ENCODE results near the gene CAMTA2. TPM values are rescaled to one million over a fixed set of nuclear protein-coding genes. Genes with fewer than 3 reads are reported as not detected.

Gene CAMTA2
- total RNA-seq, 6 experiments from 2014 or later, result 48.9 to 60.8 (median 54.1) TPM

- Mint-ChIP-seq H3K9me3 (no peaks in the 10 kb centered on the region), H3K36me3 (ENCODE audit: low read depth) (peaks cover 50% of the 10 kb centered on the region)
These were observed 26.9 kb upstream of the CAMTA2 start for GRCh38 chr17:5014357-5014756.

DNA sequence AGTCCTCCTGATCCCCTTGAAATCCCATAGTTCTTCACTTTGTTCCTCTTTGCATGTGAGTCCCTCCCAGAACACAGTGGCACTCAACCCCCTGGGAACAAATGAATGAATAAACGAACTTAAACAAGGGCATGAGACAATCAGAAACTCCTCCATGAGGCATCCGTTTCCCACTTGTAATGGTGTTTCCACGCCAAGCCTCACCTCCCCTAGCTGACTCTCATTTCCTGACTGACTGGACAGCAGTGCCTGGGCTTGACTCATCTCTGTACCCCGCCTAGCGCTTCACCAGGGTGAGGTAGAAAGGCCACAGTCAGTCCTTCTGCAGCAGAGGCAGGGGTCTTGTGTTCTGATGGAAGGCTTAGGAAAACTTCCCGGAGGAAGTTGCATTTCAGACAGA, 24.5 kb upstream of the CAMTA2 start:
- TF ChIP-seq, protein P1, sequence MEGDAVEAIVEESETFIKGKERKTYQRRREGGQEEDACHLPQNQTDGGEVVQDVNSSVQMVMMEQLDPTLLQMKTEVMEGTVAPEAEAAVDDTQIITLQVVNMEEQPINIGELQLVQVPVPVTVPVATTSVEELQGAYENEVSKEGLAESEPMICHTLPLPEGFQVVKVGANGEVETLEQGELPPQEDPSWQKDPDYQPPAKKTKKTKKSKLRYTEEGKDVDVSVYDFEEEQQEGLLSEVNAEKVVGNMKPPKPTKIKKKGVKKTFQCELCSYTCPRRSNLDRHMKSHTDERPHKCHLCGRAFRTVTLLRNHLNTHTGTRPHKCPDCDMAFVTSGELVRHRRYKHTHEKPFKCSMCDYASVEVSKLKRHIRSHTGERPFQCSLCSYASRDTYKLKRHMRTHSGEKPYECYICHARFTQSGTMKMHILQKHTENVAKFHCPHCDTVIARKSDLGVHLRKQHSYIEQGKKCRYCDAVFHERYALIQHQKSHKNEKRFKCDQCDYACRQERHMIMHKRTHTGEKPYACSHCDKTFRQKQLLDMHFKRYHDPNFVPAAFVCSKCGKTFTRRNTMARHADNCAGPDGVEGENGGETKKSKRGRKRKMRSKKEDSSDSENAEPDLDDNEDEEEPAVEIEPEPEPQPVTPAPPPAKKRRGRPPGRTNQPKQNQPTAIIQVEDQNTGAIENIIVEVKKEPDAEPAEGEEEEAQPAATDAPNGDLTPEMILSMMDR (IDR thresholded peaks at IDR 0.05), result no peak
- H3K4me3 Mint-ChIP-seq, result no peak overlapping the region
- peaks cover 64% of the 10 kb centered on the region for H3K36me3 Mint-ChIP-seq (ENCODE audit: low read depth)
- no peaks in the 10 kb centered on the region for H3K9me3 Mint-ChIP-seq
- H3K27me3 Mint-ChIP-seq (ENCODE audit: insufficient read depth), result peaks cover 2% of the 10 kb centered on the region
- H3K27ac Mint-ChIP-seq, result peak overlapping the region; percentile 81
- peak; percentile 44 for DNase-seq
- H3K4me1 Mint-ChIP-seq (ENCODE audit: low read depth), result peaks cover 17% of the 10 kb centered on the region

More at GRCh38 chr17:5014357-5014756, 26.9 kb upstream of the CAMTA2 start:
- H3K4me3 Mint-ChIP-seq, result no peak overlapping the region
- DNase-seq, result no peak
- TF ChIP-seq, protein P1 (IDR thresholded peaks at IDR 0.05), result no peak
- no peak overlapping the region for H3K27ac Mint-ChIP-seq
- peaks cover 17% of the 10 kb centered on the region for H3K4me1 Mint-ChIP-seq (ENCODE audit: low read depth)
- peaks cover 2% of the 10 kb centered on the region; the same call in 1 of the 2 replicates for H3K27me3 Mint-ChIP-seq (ENCODE audit: insufficient read depth)

GRCh38 chr17:5003214-5003867, 15.9 kb upstream of the CAMTA2 start:
- DNase-seq, result no peak
- TF ChIP-seq, protein P1 (IDR thresholded peaks at IDR 0.05), result no peak
- Mint-ChIP-seq H3K4me1 (ENCODE audit: low read depth) (peaks cover 19% of the 10 kb centered on the region), H3K27ac (no peak overlapping the region), H3K9me3 (no peaks in the 10 kb centered on the region), H3K27me3 (ENCODE audit: insufficient read depth) (peaks cover 3% of the 10 kb centered on the region), H3K4me3 (no peak overlapping the region), H3K36me3 (ENCODE audit: low read depth) (peaks cover 52% of the 10 kb centered on the region)

DNA sequence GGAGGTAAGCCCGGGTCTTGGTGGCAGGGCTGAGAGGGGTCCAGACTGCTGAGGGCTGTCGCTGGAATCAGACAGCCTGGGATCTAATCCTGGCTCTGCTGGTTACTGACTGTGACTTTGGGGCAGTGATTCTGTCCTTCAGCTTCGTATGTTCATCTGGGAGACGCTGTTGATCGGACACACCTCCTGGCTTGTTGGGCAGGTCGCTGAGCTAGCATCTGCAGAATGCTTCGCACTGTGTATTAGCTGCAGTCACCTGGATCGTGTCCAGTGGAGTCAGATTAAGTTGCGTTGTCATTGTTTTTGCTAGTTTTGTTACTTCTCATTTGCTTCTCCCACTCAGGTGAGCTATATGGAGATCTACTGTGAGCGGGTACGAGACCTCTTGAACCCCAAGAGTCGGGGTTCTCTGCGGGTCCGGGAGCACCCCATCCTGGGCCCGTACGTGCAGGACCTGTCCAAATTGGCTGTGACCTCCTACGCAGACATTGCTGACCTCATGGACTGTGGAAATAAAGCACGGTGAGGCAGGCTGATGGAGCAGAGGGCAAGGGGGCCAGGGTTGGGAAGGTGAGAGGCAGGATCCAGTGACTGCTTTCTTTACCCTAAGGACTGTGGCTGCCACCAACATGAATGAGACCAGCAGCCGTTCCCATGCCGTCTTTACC, 14.8 kb upstream of the CAMTA2 start:
- H3K4me3 Mint-ChIP-seq, result no peak overlapping the region
- H3K27me3 Mint-ChIP-seq (ENCODE audit: insufficient read depth), result peaks cover 3% of the 10 kb centered on the region; the same call in 1 of the 2 replicates
- peaks cover 41% of the 10 kb centered on the region for H3K36me3 Mint-ChIP-seq (ENCODE audit: low read depth)
- TF ChIP-seq, protein P1 (IDR thresholded peaks at IDR 0.05), result no peak
- H3K27ac Mint-ChIP-seq, result no peak overlapping the region
- H3K4me1 Mint-ChIP-seq (ENCODE audit: low read depth), result peaks cover 19% of the 10 kb centered on the region
- DNase-seq, result no peak
- H3K9me3 Mint-ChIP-seq, result no peaks in the 10 kb centered on the region

GRCh38 chr17:5000237-5000639, 12.8 kb upstream of the CAMTA2 start:
- no peaks in the 10 kb centered on the region for H3K9me3 Mint-ChIP-seq
- no peak for DNase-seq
- H3K4me1 Mint-ChIP-seq (ENCODE audit: low read depth), result peaks cover 23% of the 10 kb centered on the region
- H3K4me3 Mint-ChIP-seq, result peak overlapping the region; percentile 88
- H3K36me3 Mint-ChIP-seq (ENCODE audit: low read depth), result peaks cover 30% of the 10 kb centered on the region
- H3K27ac Mint-ChIP-seq, result peak overlapping the region; percentile 26; the same call in 1 of the 2 replicates
- TF ChIP-seq, protein P1 (IDR thresholded peaks at IDR 0.05), result no peak
- H3K27me3 Mint-ChIP-seq (ENCODE audit: insufficient read depth), result no peaks in the 10 kb centered on the region
